ENCODE measurements around the gene ALDH3B2. TPM values are rescaled to one million over a fixed set of nuclear protein-coding genes. Genes with fewer than 3 reads are reported as not detected.
A peak's percentile ranks its signal among the peaks of the same experiment; 100 is the strongest.
"Not testable (repeated sequence)": the region's sequence is repeated elsewhere in the genome, so short reads cannot be mapped to it uniquely, and the experiment has no call there.

ALDH3B2 gene, protein sequence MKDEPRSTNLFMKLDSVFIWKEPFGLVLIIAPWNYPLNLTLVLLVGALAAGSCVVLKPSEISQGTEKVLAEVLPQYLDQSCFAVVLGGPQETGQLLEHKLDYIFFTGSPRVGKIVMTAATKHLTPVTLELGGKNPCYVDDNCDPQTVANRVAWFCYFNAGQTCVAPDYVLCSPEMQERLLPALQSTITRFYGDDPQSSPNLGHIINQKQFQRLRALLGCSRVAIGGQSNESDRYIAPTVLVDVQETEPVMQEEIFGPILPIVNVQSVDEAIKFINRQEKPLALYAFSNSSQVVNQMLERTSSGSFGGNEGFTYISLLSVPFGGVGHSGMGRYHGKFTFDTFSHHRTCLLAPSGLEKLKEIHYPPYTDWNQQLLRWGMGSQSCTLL
- not detected for polyA plus RNA-seq

- no peaks in the 10 kb centered on the region for H3K4me1 Mint-ChIP-seq
- H3K9me3 Mint-ChIP-seq: peaks cover 0 to 3% (median 1%) of the 10 kb centered on the region in 3 donors
- H3K27ac Mint-ChIP-seq: peak within 1 kb of the TSS in 2 of 3 donors; percentile 37 to 53
- no peaks in the 10 kb centered on the region for H3K36me3 Mint-ChIP-seq
- peaks cover 37% of the 10 kb centered on the region for H3K27me3 Mint-ChIP-seq
- no peak within 1 kb of the TSS for H3K4me3 Mint-ChIP-seq
These were observed at the start of gene ALDH3B2 for GRCh38 chr11:67674442-67674871. Gene ALDH3B2 (minus strand): TSS chr11:67674623. CDS start chr11:67666935, 7,688 bp downstream.

- H3K9me3 Mint-ChIP-seq, H3K27ac Mint-ChIP-seq, H3K36me3 Mint-ChIP-seq, H3K4me3 Mint-ChIP-seq, H3K4me1 Mint-ChIP-seq: not testable (repeated sequence)
- peaks cover 15% of the 10 kb centered on the region for H3K27me3 Mint-ChIP-seq
These were observed 48.6 kb upstream of the ALDH3B2 start for GRCh38 chr11:67723036-67723435.

DNA sequence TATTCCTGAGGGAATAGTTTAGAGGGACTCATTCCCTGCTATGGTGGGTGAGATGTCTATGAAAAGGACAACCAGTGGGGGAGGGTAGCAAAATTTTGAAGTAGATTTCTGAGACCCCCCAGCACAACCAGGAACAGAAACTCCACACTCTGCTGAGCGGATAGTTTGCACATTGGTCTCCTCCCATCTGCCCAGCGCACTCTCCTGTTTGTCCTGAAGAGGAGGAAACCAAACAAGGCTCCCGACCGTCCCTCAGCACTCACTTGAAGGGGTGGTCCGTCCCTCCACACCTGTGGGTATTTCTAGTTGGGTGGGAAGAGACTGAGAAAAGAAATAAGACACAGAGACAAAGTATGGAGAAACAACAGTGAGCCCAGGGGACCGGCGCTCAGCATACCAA lies 41.8 kb upstream of the ALDH3B2 start:
- H3K36me3 Mint-ChIP-seq, H3K27ac Mint-ChIP-seq: not testable (repeated sequence)
- H3K4me3 Mint-ChIP-seq: peak overlapping the region in 2 of 4 donors; percentile 64 to 90

DNA sequence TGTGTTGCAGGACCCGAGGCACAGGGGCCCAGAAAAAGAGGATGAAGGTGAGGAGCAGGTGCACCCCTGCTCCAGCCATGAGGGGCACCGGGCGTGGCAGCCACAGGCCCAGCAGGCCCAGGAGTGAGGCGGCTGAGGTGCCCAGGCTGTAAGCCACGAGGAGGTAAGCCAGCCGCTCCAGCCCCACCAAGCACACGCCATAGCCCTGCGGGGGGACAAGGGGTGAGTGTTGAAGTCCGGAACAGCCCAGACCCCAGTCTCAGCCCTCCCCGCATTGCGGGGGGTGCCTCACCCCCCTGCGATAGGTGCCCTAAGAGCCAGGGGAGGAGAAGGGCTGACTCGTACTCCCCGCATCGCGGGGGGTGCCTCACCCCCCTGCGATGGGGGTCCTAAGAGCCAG lies 41.4 kb upstream of the ALDH3B2 start:
- Mint-ChIP-seq H3K27me3 (peaks cover 21% of the 10 kb centered on the region), H3K4me3 (peak overlapping the region in 1 of 4 donors; percentile 90), H3K4me1 (peaks cover 0 to 17% (median 3%) of the 10 kb centered on the region in 3 donors)
- not testable (repeated sequence) for H3K27ac Mint-ChIP-seq, H3K9me3 Mint-ChIP-seq, H3K36me3 Mint-ChIP-seq

More for the DNA sequence above, 41.8 kb upstream of the ALDH3B2 start:
- Mint-ChIP-seq H3K27me3 (peaks cover 24% of the 10 kb centered on the region), H3K4me1 (peaks cover 0 to 17% (median 3%) of the 10 kb centered on the region in 3 donors)
- not testable (repeated sequence) for H3K9me3 Mint-ChIP-seq

- Mint-ChIP-seq H3K27me3 (peaks cover 11% of the 10 kb centered on the region), H3K4me1 (peaks cover 0 to 15% (median 3%) of the 10 kb centered on the region in 3 donors), H3K27ac (peak overlapping the region in 1 of 3 donors; percentile 64)
- H3K9me3 Mint-ChIP-seq, H3K4me3 Mint-ChIP-seq, H3K36me3 Mint-ChIP-seq: not testable (repeated sequence)
These were observed 39.6 kb upstream of the ALDH3B2 start for GRCh38 chr11:67713892-67714509.

- H3K4me3 Mint-ChIP-seq, H3K27me3 Mint-ChIP-seq, H3K9me3 Mint-ChIP-seq, H3K36me3 Mint-ChIP-seq, H3K27ac Mint-ChIP-seq: not testable (repeated sequence)
- peaks cover 0 to 12% (median 3%) of the 10 kb centered on the region in 3 donors for H3K4me1 Mint-ChIP-seq
These were observed 37.3 kb upstream of the ALDH3B2 start for GRCh38 chr11:67711676-67712075.

DNA sequence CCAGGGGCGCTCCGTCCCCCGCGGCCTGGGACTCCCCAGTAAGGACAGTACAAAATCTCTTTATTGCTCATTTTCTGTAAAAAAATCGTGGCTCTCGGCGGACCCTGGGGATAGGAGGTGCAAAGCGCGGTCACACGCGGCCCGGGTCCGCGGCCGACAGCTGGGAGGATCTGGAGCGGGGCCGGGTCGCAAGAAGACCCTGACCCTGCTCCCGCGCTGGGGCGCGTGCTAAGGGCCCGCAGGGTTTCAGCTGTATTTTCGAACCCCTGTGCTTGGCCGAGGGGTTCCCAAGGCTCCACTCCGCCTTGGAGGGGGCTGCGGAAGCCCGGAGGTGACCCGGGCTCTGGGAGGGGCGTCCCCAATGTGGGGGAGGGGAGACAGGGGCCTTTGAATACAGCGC lies 36.8 kb upstream of the ALDH3B2 start:
- H3K27ac Mint-ChIP-seq, H3K4me3 Mint-ChIP-seq: not testable (repeated sequence)

GRCh38 chr11:67709806-67710205 lies 35.4 kb upstream of the ALDH3B2 start:
- H3K4me3 Mint-ChIP-seq, H3K9me3 Mint-ChIP-seq, H3K36me3 Mint-ChIP-seq, H3K27me3 Mint-ChIP-seq, H3K27ac Mint-ChIP-seq, H3K4me1 Mint-ChIP-seq: not testable (repeated sequence)

More for the DNA sequence above, 36.8 kb upstream of the ALDH3B2 start:
- not testable (repeated sequence) for H3K9me3 Mint-ChIP-seq, H3K36me3 Mint-ChIP-seq, H3K4me1 Mint-ChIP-seq, H3K27me3 Mint-ChIP-seq

- Mint-ChIP-seq H3K4me3 (no peak overlapping the region), H3K4me1 (peaks cover 0 to 1% (median 0%) of the 10 kb centered on the region in 3 donors), H3K36me3 (no peaks in the 10 kb centered on the region), H3K27ac (no peak overlapping the region), H3K9me3 (peaks cover 0 to 3% (median 0%) of the 10 kb centered on the region in 3 donors), H3K27me3 (peaks cover 7% of the 10 kb centered on the region)
These were observed 30.8 kb upstream of the ALDH3B2 start for GRCh38 chr11:67705264-67705663.

DNA sequence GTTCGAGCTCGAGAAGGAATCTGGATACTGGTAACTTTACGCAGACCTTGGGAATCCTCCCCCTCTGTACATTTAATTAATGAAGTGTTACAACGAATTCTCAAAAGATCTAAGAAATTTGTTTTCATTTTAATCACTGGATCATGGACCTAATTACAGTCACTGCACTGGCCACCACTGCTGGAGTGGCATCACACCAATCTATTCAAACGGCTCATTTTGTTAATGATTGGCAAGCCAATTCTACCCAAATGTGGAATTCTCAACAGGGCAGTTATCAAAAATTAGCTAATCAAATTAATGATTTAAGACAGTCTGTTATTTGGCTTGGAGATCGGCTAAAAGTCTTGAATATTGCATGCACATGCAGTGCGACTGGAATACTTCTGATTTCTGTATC lies 30.1 kb upstream of the ALDH3B2 start:
- Mint-ChIP-seq H3K9me3 (peaks cover 0 to 6% (median 0%) of the 10 kb centered on the region in 3 donors), H3K4me3 (no peak overlapping the region), H3K36me3 (no peaks in the 10 kb centered on the region), H3K4me1 (peaks cover 0 to 1% (median 0%) of the 10 kb centered on the region in 3 donors), H3K27ac (no peak overlapping the region), H3K27me3 (peaks cover 12% of the 10 kb centered on the region)

GRCh38 chr11:67703709-67704108 lies 29.3 kb upstream of the ALDH3B2 start:
- not testable (repeated sequence) for H3K27ac Mint-ChIP-seq, H3K4me3 Mint-ChIP-seq, H3K4me1 Mint-ChIP-seq, H3K36me3 Mint-ChIP-seq, H3K9me3 Mint-ChIP-seq
- peaks cover 12% of the 10 kb centered on the region for H3K27me3 Mint-ChIP-seq

DNA sequence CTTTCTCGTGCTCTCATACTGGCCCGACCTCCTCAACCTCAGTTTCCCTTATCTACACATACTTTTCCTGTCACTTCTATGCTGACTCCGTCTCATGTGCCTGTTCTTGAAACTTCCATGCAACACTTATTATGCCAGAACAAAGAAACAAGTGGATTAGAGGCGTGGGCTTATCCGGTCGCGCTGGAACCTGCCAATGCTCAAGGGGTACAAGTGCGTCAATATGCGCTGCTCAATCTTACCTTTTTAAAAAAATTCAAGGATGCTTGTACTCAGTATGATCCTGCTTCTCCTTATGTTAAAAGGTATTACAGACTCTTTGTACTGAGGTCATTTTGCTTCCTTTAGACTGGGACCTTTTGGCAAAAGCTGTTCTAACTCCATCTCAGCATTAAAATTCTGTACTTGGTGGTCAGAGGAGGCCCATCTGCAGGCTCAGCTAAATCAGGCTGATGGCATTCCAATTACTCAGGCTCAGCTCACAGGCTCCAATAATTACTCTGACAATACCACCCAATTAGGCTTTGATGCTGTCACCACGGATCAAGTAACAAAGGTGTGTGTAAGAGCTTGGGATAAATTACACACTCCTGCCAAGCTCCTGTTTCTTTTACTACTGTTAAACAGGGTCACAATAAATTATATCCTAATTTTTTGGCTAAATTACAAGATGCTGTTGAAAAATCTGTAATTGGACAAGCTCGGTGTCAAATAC lies 26.3 kb upstream of the ALDH3B2 start:
- H3K9me3 Mint-ChIP-seq: peaks cover 0 to 7% (median 2%) of the 10 kb centered on the region in 3 donors
- H3K4me3 Mint-ChIP-seq: no peak overlapping the region
- peaks cover 0 to 1% (median 0%) of the 10 kb centered on the region in 3 donors for H3K4me1 Mint-ChIP-seq
- H3K27ac Mint-ChIP-seq: no peak overlapping the region
- peaks cover 23% of the 10 kb centered on the region for H3K27me3 Mint-ChIP-seq
- peaks cover 3% of the 10 kb centered on the region for H3K36me3 Mint-ChIP-seq

GRCh38 chr11:67700141-67700540 lies 25.7 kb upstream of the ALDH3B2 start:
- Mint-ChIP-seq H3K9me3 (peaks cover 0 to 7% (median 2%) of the 10 kb centered on the region in 3 donors), H3K27ac (no peak overlapping the region), H3K4me1 (peaks cover 0 to 1% (median 0%) of the 10 kb centered on the region in 3 donors), H3K27me3 (peaks cover 26% of the 10 kb centered on the region), H3K4me3 (peak overlapping the region in 1 of 4 donors; percentile 41), H3K36me3 (peaks cover 3% of the 10 kb centered on the region)

- Mint-ChIP-seq H3K27ac (no peak overlapping the region), H3K4me1 (peaks cover 0 to 1% (median 0%) of the 10 kb centered on the region in 3 donors), H3K27me3 (peaks cover 26% of the 10 kb centered on the region), H3K36me3 (peaks cover 3% of the 10 kb centered on the region), H3K9me3 (peaks cover 0 to 7% (median 2%) of the 10 kb centered on the region in 3 donors), H3K4me3 (no peak overlapping the region)
These were observed 25.1 kb upstream of the ALDH3B2 start for GRCh38 chr11:67699521-67699920.

- Mint-ChIP-seq H3K4me1 (no peaks in the 10 kb centered on the region), H3K4me3 (no peak overlapping the region), H3K36me3 (peaks cover 3% of the 10 kb centered on the region), H3K27ac (no peak overlapping the region), H3K9me3 (peaks cover 0 to 7% (median 2%) of the 10 kb centered on the region in 3 donors), H3K27me3 (peaks cover 26% of the 10 kb centered on the region)
These were observed 23.8 kb upstream of the ALDH3B2 start for GRCh38 chr11:67698247-67698646.
